Activated CD8-positive, alpha-beta memory T cell treated with anti-CD3 and anti-CD28 coated beads for 1 hour (primary cell): ENCODE data around the gene MRPL9.

Experiments used
- DNase-seq, 2 donors: peaks; one replicate each; pipeline ENCODE4 v3.0.0-alpha.2; 2020; ENCODE audit warnings: low read depth in 1 of 2; ENCODE audit errors: extremely low read depth in 1 of 2

MRPL9 gene

DNA sequence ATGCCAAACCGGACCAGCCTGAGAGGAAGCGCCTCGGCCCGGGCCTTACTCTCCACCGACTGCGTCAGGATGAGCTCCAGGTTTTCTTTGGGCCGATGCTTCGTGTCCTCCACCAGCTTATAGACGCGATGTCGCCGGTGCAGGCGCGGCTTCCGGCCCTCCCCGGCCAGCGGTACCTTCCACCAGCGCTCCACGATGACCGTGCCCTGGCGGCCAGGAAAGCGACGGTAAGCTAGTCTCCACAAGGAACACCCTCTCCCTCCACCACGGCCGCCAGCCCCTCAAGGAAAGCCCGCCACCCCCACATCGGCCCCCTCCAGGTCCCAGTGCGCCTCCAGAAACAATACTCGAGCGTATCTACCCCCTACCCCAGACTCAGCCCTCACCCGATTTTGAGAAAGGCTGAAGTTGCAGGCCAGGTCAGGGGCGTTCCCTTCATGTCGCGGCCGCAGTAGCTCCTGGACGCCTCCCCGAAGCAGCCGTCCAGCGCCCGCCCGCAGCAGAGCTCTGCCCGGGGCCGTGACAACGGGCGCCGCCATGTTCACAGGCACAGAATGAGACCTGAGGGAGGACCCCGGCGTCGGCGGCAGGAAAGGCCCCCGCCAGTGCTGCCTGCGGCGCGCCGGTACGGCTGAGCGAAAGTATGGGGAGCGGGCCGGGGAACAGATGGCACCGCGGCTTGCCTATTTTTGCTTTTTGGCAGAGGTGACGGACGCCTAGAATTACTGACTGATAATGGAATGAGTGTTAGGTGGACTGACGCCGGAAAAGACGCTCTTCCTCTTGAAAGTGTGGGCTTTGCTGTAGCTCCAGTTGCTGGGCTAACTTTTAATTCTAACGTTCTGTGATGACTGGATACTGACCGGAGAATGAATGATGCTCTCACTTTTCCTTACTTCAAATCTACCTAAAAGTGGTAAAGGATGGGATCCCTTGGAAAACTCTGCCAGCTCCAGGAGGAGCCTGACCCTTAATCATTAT, at the start of gene MRPL9:
TSS of gene MRPL9 (minus strand) at position 556 of the 981 bp plus-strand sequence. CDS start at position 539, 17 bp downstream.
- peak; percentile 46 to 77 for DNase-seq

DNA sequence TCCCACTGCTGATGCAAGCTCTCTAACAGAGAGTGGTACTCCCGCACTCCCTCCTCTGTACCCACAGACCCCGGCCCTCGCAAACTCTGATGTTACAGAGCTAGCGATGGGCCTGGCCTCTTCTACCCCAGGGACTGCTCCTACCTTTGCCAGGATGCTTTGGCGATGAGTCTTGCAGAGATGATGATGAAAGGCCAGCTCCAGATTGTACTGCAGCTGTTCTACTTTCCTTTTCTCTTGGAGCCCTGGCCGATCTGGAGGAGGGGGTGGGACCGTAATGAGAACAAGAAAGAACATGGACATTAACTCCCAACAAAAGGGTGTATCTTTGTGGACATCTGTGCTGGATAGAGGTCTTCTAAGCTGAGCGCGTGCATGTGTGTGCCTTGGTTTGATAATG, 47.9 kb upstream of the MRPL9 start:
- no peak for DNase-seq

DNA sequence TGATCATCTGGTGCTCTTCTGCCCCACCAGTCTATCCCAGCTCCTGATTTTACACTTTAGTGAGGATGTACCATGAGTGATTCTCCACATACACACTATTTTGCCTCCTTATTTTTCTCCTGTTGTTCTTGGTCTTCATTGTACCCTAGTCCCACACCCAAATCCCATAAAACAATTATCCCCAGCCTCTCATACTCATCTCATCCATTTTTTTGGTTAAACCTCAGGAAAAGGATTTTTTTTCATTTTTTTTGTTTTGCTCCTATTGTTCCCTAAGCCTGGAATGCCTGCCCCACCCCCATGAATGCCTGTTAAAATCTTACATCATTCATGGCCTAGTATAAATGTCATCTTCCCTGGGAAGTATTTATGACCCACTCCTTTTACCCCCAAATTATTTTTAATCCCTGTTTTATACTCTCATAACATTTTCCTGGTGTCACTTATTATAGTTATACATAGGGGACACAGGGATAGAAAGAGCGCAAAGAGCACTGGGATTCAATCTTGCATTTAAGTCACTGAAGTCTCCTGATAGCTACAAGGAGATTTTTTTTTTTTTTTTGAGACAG, 46.8 kb upstream of the MRPL9 start:
- DNase-seq, result no peak

DNA sequence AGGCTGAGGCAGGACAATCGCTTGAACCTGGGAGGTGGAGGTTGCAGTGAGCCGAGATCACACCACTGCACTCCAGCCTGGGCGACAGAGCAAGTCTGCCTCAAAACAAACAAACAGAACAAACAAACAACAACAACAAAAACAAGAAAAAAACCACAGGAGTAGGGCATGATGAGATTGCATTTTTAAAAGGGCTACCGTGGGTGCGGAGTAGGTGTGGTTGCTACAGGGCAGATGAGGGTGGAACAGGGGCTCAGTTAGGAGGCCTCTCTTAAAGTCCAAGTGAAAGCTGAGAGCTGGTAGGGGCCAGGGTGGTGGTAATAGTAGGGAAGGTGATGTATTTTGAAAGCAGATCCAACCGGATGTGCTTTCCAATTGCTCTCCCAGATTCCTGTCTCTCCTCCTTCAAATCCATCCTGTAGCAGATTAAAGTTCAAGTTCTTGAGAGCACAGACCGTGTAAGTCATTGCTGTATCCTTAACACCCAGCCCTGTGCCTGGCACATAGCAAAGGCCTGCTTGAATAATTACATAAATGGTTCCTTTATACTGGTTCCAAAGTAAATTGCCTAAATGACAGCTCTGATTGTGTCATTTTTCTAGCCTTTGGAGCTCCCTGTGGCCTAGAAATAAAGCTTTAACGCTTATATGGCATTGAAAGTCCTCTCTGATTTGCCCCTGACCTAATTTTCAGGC, 46.1 kb upstream of the MRPL9 start:
- no peak for DNase-seq

GRCh38 chr1:151807766-151808165, 44.5 kb upstream of the MRPL9 start:
- DNase-seq, result no peak

GRCh38 chr1:151807131-151807530, 43.8 kb upstream of the MRPL9 start:
- DNase-seq, result no peak

DNA sequence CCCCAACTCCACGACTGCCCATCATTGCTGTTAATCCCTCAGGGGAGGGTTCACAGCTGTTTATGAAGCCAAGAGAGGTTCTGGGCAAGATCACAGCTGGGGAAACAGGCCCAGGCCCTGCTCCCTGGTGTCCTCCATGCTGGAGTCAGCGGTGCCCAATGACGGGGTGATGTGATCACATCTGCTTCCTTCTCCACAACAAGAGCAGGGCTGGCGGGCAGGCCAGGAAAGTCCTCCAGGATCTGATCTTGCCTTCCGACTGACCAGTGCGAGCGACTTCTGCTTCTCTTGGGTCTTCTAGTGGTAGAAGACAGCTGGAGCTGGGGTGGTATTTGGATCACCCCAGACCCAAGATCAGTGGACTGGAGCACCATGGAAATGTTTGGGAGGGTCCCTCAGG, 42.9 kb upstream of the MRPL9 start:
- no peak for DNase-seq

DNA sequence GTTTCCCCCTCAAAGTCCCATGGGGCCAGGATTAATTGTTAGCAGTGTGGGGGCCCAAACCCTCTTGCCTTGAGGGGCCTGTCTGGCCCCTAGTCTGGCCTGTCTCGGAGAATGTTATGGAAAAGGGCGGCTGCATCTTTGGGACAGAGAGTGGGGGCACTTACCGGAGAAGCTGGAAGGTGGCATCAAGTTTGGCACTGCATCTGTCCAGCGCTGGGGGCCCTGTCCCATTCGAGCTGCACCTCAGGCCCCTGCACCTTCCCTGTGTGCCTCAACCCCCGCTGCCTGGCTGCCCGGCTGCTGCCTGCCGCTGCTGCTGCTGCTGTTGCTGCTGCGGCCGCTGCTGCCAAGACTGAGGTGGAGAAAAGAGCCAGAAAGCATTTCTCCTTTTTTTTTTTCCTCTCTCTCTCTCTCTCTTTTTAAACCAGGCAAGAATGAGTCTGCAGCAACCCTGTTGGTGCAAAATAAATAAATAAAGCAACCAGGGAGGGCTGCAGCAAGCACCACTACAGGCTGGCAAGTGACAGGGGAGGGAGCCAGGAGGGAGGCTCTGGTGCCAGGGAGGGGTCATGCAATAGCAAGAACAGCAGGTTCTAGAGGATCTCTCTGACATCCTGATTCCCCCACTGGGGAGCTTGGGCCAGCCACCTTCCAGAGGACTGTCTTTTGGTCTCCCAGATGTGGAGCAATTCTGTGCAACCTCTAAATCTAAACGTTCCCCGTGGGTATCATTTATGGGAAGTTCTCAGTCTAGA, 41.9 kb upstream of the MRPL9 start, which contains the start of gene LINGO4:
TSS of gene LINGO4 (minus strand) at position 354 of the 755 bp plus-strand sequence. CDS start 2,715 bp downstream, outside the sequence.
- no peak for DNase-seq

DNA sequence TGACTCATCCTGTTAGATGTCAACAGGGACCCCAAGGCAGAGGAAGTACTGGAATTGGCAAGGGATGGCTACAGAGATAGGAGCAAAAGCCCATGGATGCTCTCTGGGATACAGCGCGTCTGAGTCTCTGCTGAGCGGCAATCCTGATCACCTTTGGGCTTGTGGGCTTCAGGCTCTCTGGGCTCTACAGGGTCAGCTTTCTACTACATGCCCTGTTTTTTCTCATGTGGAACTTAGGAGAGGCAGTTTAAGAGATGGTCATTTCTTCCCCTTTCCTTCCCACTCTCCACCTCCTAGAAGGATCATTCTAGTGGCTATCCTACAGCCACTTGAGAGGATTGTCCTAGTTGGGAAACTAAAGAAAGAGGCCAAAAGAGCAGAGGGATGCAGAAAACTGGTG, 40.6 kb upstream of the MRPL9 start:
- DNase-seq, result no peak

GRCh38 chr1:151803164-151803563, 39.9 kb upstream of the MRPL9 start:
- DNase-seq, result no peak

GRCh38 chr1:151802372-151802771, 39.1 kb upstream of the MRPL9 start:
- DNase-seq, result no peak

GRCh38 chr1:151801846-151802245, 38.5 kb upstream of the MRPL9 start:
- DNase-seq, result no peak

DNA sequence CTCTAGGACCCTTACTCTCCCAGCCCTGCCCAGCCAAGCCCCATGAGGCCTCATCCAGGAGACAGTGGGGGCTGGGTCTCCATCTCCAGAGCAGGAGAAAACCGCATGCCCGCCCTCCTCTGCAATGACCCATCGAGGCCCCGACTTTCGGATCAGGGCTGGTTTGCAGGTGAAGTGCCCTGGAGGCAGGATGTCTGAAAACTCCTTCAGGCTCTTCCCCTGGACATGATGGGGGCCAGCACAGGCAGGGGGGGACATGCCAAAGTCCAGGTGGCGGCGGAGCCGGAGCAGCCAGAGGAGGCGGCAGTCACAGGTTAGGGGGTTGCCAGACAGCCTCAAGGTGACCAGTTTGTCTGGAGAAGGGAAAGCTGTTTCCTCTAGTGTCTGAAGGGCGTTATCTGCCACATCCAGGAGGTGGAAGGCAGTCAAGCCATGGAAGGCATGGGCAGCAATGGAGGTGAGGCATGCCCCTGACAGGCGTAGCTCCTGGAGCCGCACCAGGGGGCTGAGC, 38.1 kb upstream of the MRPL9 start:
- no peak for DNase-seq

DNA sequence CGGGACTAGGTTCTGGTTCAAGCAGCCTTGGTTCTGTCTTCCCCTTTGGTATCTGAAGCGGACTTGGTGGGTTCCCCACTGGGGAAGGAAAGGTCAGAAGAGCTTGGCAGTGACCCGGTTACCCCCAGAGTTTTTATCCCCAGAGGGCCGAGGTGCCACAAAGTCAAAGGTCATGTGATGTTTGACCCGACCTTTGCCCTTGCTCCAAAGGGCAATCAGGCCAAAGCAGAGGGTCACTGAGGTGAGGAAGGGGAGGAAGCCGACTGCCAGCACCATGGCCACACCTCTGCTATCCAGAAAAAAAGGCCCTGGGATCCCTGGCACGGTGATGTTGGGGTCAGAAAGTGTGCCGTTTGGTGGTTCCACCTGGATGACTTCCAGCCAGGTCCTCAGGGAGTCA, 37.5 kb upstream of the MRPL9 start:
- DNase-seq, result no peak

DNA sequence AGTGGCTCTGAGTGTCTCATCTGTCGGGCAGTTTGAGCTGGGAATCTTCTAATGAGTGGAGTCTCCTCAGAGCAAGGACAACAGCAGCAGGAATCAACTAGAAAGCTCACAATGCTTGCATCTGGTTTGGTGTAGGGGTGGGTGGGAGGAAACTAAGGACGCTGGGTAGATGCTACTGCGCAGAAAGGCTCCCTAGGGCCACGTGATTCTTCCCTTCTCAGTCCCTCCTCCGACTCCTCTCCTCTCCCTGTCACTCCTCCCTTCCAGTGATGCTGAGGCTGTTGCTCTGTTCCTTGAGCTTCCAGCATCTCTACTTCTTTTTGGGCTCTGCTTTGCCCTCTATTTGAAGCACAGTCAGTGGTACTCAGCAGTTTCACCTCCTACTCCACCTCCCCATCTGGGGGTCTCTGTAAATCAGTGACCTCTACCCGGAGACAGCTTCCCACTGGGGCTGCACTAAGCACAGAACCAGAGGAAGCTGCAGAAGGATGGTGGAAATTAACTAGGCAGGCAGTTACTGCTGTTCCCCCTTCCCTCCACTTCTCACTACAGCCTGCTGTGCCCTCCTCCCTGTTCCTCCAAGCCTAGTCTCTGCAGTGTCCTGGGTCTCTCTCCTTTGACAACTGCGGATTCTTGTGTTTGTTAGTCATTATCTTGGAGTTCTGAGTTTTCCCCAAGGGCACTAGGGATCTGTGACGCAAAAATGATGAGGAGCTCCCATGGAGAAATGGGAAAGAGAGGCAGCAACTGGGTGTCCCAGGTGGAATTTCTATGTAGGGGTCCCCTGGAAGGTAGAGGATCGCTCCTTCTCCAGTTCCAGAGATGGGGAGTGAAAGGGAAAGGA, 36.1 kb upstream of the MRPL9 start:
- DNase-seq, result no peak

DNA sequence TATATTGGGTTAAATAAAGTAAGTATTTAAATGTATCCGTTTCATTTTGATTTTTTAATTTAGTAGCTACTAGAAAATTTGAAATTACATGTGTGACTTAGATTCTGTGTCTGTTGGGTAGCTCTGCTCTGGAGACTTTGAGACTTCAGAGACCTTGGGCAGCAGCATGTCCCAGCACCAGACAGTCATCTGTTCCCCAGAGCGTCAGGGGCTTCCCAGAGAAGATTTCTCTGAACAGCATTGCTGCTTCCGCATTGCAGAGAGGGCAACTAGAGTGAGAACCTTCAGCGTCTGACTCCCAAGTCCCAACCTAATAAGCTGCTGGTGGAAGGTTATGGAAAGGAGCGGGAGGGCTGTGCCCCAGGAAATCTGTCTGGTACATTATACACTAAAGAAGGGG, 35.3 kb upstream of the MRPL9 start:
- no peak for DNase-seq

GRCh38 chr1:151790940-151791651, 27.8 kb upstream of the MRPL9 start:
- no peak for DNase-seq

GRCh38 chr1:151790071-151790939, 27.0 kb upstream of the MRPL9 start, which contains the start of gene TDRKH:
TSS of gene TDRKH (minus strand) at chr1:151790500. CDS start at chr1:151783022, 7,478 bp downstream.
- peak; percentile 94 to 97 for DNase-seq
